ENCODE results near the gene KCNJ10.

Gene KCNJ10

DNA sequence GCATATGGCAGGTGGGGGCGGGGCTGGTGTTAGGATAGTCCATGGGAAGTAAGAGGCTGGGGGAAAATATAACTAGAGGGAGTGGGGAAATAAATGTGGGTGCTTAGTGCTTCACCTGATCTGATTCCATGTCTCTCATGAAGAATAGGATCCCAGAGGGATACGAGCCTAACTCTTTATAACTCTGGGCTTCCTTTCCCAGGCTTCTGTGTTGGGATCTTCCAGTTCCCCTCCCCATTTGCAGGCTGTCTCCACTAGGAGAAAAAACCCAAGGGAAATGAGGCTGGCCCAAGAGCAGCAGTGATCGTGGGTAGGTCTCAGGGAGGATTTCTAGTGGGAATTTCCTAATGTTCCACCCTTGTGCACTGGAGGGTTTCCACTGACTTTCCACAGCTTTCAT lies 13.0 kb upstream of the KCNJ10 start:
- no peak for DNase-seq

DNA sequence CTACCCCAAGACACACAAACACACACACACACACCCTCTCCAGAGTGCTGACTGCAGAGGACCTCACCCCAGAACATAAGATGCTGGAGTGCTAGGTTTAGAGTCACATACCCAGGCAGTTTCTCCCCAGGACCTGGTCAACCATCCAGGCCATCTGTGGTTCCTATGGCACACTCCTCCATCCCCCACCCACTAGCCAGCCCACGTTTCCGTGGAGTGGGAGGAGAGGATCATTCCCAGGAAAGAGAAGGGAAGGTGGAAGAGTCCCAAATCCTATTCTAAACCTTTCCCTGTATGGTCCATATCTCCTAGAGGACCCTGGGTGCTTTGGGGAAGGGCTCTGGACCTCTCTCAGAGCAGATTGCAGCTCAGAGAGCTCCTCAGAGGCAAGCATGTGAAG lies 12.5 kb upstream of the KCNJ10 start:
- DNase-seq = no peak

- peak in 1 of 2 experiments; percentile 60 for DNase-seq
These were observed 11.4 kb upstream of the KCNJ10 start, which contains the start of gene KCNJ9 for GRCh38 chr1:160081261-160081936. Gene KCNJ9, plus strand, starts transcription at chr1:160081538. Its CDS starts 2,493 bp downstream, at chr1:160084031.

DNA sequence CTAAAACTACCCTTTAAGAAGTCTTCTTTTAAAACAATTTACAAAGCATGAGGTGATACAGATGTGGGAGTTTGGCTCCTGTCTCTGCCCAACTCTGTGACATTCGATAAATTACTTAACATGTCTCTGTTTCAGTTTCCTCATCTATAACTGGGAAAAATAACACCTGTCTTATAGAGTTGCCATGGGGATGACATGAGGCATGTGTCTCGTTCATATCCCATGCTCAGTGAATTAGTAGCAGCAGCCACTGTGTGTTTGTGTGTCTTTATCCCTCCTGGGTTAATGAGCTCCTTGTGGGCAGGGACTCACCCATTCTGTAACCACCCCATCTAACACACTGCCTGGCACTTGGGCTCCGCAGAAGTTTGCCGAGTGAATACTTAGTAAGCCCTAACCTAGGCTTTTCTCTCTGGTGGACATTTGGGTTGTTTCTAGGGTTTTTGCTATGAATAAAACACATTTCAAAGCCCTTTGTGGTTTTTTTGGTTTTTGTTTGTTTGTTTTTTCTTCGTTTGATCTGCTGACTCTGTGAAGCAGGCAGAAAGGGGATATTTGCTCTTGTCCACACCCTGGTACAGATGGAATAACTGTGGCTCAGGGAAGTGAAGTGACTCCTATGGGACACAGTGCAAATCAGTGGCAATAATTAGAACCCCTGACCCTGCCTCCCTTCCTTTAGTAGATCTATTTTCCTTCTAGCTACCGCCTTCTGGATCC lies 10.6 kb upstream of the KCNJ10 start:
- DNase-seq = no peak

DNA sequence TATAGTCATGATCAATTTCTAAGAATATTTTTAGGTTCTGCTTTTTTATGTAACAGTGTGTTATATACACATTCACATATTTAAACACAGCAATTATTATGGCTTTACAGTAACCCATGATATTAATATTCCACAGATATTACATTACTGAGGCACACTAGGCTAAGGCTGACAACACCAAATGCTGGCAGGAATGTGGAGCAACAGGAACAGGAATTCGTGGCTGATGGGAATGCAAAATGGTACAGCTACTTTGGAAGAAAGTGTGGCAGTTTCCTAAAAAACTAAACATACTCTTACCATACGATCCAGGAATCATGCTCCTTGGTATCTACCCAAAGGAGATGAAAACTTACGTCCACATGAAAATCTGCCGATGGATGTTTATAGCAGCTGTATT lies 9.5 kb upstream of the KCNJ10 start:
- no peak for DNase-seq

DNA sequence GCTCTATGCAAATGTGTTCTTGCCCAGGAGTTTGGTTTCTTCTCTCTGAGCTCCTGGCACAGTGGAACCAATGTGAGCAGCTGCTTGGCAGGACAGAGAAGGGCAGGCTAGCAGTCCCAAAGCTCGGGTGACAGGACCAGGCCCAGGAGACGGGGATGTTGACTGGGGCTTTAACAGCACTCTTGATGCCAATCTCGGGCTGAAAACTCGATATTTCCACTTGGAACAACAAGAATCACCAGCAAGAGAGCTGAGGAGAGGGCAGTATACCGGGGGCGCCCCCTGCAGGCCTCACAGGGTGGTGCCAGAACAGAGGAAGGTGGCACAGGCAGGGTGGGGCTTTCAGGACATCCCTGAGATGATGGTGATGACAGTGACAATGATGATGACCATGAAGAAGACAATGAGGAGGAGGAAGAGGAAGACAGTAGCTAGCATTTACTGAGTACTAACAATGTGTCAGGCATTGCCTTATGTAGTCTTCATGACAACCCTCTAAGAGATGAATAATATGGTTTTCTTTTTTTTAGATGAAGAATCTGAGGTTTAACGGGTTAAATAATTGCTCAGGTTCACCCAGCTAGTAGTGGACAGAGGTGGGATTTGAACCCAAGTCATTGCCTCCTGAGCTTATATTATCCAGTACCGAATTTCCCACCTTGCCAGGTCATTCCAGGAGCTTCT lies 8.7 kb upstream of the KCNJ10 start:
- peak in 1 of 2 experiments; percentile 14 for DNase-seq

GRCh38 chr1:160077486-160077885 lies 7.5 kb upstream of the KCNJ10 start:
- no peak for DNase-seq

DNA sequence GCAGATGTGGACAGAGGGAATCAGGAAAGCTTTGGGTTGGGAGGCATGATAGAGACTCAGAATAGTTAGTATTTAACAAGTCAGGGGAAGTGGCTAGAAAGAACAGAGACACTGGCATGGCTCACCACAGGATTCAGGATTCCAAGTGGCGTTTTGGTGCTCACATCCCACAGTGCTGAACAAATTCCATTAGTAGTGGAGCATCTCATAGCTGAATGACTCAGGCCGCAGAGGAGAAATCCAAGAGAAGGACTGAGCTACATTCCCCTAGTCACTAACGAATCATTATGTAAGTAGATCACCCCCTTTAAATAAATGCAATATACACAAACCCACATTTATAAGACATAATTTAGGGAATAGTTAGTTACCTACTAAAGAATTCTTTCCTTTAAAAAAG lies 6.3 kb upstream of the KCNJ10 start:
- no peak for DNase-seq

DNA sequence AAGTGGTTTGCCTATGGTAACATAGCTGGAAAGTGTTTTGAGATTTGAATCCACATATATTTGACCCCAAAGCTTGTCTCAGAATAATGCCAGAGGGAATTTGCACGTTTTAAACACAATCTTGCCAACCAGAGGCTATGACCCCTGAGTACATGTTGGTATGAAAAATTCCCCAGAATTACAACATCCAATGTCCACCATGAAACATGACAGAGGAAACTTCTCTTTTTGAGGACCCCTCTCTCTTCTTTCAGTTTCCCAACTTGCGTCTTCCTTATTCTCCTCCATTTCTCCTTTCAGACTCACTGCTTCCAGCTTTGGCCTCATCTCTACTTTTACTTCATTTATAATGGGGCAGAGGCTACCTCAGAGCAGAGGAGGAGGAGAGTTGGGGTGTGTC lies 5.9 kb upstream of the KCNJ10 start:
- no peak for DNase-seq

DNA sequence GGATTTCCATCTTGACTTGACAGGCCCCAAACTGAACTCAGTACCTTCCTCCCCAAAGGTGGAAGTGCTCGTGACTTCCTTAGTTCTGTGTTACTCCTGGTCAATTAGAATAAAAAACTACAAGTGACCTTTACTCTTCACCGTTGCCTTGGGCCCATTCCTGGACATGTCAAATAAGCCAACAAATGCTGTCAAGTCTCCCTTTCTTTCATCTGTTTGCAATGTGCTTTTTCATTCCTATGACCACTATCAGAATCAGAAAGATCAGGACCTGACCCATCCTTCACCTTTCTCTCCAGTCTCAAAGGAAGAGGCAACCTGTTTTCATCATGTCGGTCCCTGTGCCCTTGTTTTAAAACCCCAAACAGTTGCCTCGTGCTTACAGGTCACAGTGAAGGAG lies 4.9 kb upstream of the KCNJ10 start:
- no peak for DNase-seq

GRCh38 chr1:160071289-160071688 lies 1.3 kb upstream of the KCNJ10 start:
- no peak for DNase-seq

GRCh38 chr1:160070243-160071163 lies 543 bp upstream of the KCNJ10 start:
- DNase-seq = peak; percentile 56 to 64

DNA sequence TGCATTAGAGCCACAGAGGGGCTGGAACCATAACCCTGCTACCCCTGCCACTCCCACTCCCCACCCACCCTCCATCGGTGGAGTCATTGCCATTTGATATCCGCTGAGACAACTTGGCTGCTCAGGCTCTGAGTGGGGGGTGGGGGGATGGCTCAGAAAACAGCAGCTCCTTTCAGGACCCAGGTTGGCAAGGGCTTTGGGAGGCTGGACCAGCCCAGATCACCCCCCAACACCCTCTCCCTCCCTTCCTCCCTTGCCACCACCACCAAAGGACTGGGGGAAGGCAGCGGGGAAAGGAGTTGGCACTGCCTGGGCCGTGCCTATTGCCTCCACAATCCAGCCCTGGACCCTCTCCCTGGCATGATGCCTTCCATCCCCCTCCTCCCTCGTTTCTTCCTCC lies 1.7 kb downstream of the KCNJ10 start:
- DNase-seq = no peak

DNA sequence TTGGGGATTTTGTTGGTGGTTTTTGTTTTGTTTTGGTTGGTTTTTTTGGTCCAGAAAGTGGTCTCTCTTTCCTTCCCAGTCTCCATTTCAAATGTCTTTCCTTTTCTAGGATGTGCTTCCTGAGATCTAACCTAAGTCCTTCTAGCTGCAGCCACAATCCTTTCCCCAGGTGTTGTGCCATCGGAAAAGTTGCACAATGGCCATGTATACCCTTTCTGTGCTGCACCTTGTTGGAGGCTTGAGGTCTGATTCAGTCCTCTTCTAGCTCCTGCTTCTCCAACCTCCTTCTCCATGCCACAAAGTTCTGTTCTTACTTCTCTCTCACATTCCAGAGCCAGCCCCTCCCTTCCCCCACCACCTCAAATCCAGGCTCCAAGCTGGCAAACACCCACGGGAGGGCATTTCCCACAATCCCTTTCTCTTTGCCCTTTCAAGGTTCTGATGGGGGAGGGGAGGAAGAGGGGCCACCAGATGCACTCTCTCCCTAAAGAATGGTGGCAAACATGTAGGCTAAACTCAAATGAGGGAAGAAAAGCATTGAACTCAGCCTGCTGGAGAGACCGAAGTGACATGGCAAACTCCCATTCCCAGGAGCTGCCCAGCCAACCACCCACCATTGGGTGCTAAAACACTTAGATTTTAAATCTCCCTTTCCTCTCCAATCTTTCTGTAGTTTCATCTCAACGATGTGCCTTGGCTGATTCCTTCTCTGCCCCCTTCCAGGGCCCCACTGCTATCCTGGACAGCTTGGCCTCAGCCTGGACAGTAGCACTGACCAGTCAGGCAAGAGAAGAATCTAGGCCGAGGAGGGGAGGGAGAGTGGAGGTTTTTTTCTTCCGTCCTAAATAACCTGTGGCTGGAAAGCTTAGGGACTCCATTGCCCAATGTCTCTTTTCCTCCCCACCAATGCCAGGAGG lies 2.9 kb downstream of the KCNJ10 start:
- no peak for DNase-seq

DNA sequence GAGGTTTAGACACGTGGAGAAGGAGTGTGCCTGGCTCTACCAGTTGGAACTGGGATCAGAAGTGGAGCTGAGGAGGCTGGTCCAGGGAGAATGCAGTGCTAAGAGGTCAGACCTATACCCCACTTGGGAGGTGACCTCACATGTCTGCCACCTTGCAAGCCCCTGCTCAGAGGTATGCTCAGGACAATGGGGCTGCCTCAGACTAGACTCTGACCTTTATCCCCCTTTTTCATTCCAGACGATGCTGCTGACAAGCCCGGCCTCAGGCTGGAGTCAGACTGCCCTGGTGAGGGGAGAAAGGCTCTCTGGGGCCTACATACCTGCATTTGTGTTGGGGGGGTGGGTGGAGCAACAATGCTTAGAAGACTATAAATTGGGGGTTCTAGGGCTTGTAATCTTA lies 5.2 kb downstream of the KCNJ10 start:
- DNase-seq = no peak

GRCh38 chr1:160064164-160064563 lies 5.8 kb downstream of the KCNJ10 start:
- no peak for DNase-seq

- DNase-seq = no peak
These were observed 6.8 kb downstream of the KCNJ10 start for GRCh38 chr1:160063176-160063575.

DNA sequence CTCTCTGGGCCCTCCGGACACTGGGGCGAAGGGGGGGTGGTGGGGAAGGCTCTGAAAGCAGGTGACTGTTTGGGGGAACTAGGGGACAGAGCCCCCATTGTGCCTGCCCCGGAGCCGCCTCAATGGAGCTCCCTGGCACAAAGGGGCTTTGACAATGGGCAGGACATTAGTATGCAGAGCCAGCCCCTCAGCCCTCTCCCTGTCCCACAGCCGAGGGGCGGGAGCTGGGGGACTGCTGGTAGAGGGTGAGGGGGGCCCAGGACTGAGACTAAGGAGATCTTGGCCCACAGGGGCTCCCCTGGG lies 7.8 kb downstream of the KCNJ10 start:
- DNase-seq = no peak

- no peak for DNase-seq
These were observed 8.4 kb downstream of the KCNJ10 start for GRCh38 chr1:160061369-160062229.

DNA sequence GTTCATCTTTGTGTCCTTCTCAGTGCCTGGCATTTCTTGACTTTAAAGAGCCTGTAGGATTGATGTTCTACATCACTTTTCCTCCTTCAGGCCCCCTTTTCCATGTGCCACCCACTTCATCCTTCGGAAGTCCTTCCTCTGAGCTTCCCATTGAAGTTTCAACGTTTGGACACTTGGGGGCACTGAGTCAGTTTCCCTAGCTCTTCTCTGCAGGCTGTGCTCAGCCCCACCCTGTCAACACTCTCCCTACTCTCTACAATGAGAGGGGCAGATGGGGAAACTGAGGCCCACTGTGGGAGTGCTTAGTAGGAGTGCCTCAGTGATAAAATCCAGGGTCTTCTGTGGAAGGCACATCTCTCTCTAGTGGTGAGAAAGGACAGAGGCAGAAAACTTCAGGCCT lies 11.9 kb downstream of the KCNJ10 start:
- no peak for DNase-seq

GRCh38 chr1:160056648-160057169 lies 13.3 kb downstream of the KCNJ10 start:
- no peak for DNase-seq

All from NCI-H524 (cell line).